ENCODE data around the gene WIPI1.
"Not testable (repeated sequence)": the region's sequence is repeated elsewhere in the genome, so short reads cannot be mapped to it uniquely, and the experiment has no call there.

The WIPI1 gene

GRCh38 chr17:68413597-68414560 is 43.4 kb downstream of the WIPI1 start:
- peak; percentile 49 for DNase-seq (ENCODE audit: low read depth)

- DNase-seq (ENCODE audit: low read depth) = not testable (repeated sequence)
These were observed 49.6 kb downstream of the WIPI1 start for GRCh38 chr17:68407656-68408055.

- not testable (repeated sequence) for DNase-seq (ENCODE audit: low read depth)
These were observed 53.5 kb downstream of the WIPI1 start for GRCh38 chr17:68403837-68404236.

- no peak for DNase-seq (ENCODE audit: low read depth)
These were observed 54.2 kb downstream of the WIPI1 start for GRCh38 chr17:68403122-68403521.

- DNase-seq (ENCODE audit: low read depth) = no peak
These were observed 56.0 kb downstream of the WIPI1 start for GRCh38 chr17:68401288-68401687.

- DNase-seq (ENCODE audit: low read depth) = no peak
These were observed 56.9 kb downstream of the WIPI1 start for GRCh38 chr17:68400404-68400735.

- peak; percentile 85 for DNase-seq (ENCODE audit: low read depth)
These were observed 57.5 kb downstream of the WIPI1 start for GRCh38 chr17:68399638-68400403.

GRCh38 chr17:68398691-68399637 is 58.3 kb downstream of the WIPI1 start:
- DNase-seq (ENCODE audit: low read depth) = peak; percentile 84

- DNase-seq (ENCODE audit: low read depth) = no peak
These were observed 60.2 kb downstream of the WIPI1 start for GRCh38 chr17:68397108-68397536.

- no peak for DNase-seq (ENCODE audit: low read depth)
These were observed 60.8 kb downstream of the WIPI1 start for GRCh38 chr17:68396226-68397107.

GRCh38 chr17:68394608-68395331 is 62.5 kb downstream of the WIPI1 start:
- DNase-seq (ENCODE audit: low read depth) = no peak

- DNase-seq (ENCODE audit: low read depth) = no peak
These were observed 65.6 kb downstream of the WIPI1 start for GRCh38 chr17:68391561-68392268.

- no peak for DNase-seq (ENCODE audit: low read depth)
These were observed 66.3 kb downstream of the WIPI1 start for GRCh38 chr17:68390888-68391545.

GRCh38 chr17:68389041-68389440 is 68.3 kb downstream of the WIPI1 start:
- no peak for DNase-seq (ENCODE audit: low read depth)

GRCh38 chr17:68387435-68388218 is 69.7 kb downstream of the WIPI1 start:
- no peak for DNase-seq (ENCODE audit: low read depth)

- DNase-seq (ENCODE audit: low read depth) = no peak
These were observed 71.6 kb downstream of the WIPI1 start for GRCh38 chr17:68385490-68386215.

- DNase-seq (ENCODE audit: low read depth) = peak; percentile 15
These were observed 72.4 kb downstream of the WIPI1 start for GRCh38 chr17:68384941-68385340.
